Naive thymus-derived CD8-positive, alpha-beta T cell (primary cell): ENCODE measurements around the gene DOHH. TPM values are rescaled to one million over a fixed set of nuclear protein-coding genes. Genes with fewer than 3 reads are reported as not detected.

Source experiments
- ATAC-seq, 2 donors: fragments of 150-1000 bp; cut with Tn5 transposase in 1 of 2; sonication (Bioruptor Pico), chemical (Tn5 transposase) in 1 of 2; 1 replicate in 1 of 2; 2 replicates in 1 of 2; pipeline ENCODE4 v1.10.0; 2021; ENCODE audit warnings: mild to moderate bottlenecking in 2 of 2, moderate library complexity in 2 of 2
- POLR2A ChIA-PET: fragments of 350-600 bp; sonication (Branson Sonifier 250); formaldehyde crosslinking; loops from one replicate; lab custom pipeline; 2021; ENCODE audit warnings: antibody characterized with exemption; lab: Charles Lee
- DNase-seq, 10 donors: peaks; one replicate each; pipeline versions ENCODE4 v3.0.0 to v3.0.0-alpha.2; 2020 to 2022
- H3K27ac Mint-ChIP-seq, 10 donors: one replicate each; pipeline ENCODE4 v1.8.0; 2020 to 2022; ENCODE audit warnings: mild to moderate bottlenecking in 10 of 10, mixed read lengths in 10 of 10, moderate library complexity in 4 of 10, inconsistent platforms in 1 of 10
- H3K27me3 Mint-ChIP-seq, 5 donors: one replicate each; pipeline ENCODE4 v1.8.0; 2021 to 2022; ENCODE audit warnings: mixed read lengths in 5 of 5
- H3K36me3 Mint-ChIP-seq, 3 donors: one replicate each; pipeline ENCODE4 v1.8.0; 2020 to 2022; ENCODE audit warnings: mixed read lengths in 3 of 3, mild to moderate bottlenecking in 2 of 3, inconsistent platforms in 1 of 3
- H3K4me1 Mint-ChIP-seq, 4 donors: one replicate each; pipeline ENCODE4 v1.8.0; 2021 to 2022; ENCODE audit warnings: mixed read lengths in 4 of 4
- H3K4me3 Mint-ChIP-seq, 10 donors: one replicate each; pipeline ENCODE4 v1.8.0; 2020 to 2022; ENCODE audit warnings: mild to moderate bottlenecking in 10 of 10, mixed read lengths in 10 of 10, moderate library complexity in 6 of 10, inconsistent platforms in 1 of 10
- H3K9me3 Mint-ChIP-seq, 9 donors: one replicate each; pipeline ENCODE4 v1.8.0; 2020 to 2022; ENCODE audit warnings: mixed read lengths in 9 of 9, mild to moderate bottlenecking in 3 of 9, inconsistent platforms in 1 of 9, moderate library complexity in 1 of 9
- polyA plus RNA-seq, 3 donors: library from polyadenylated mRNA; unstranded; fragments of 300-500 nt; fragmentation: Illumina TruSeq; gene quantifications; one replicate each; pipeline ENCODE4 v1.2.3, GENCODE V29; 2021
- total RNA-seq, 8 experiments: library from RNA in 2 of 8; stranded (reverse) in 2 of 8; gene quantifications; one replicate each; pipeline ENCODE4 v1.2.3 and lab custom pipeline; 2021 to 2026

DOHH gene
- total and polyA plus RNA-seq, 5 experiments from 2014 or later: 6.5 to 15.5 (median 6.9) TPM

GRCh38 chr19:3468211-3468610 is 32.3 kb downstream of the DOHH start:
- Mint-ChIP-seq H3K9me3 (no peaks in the 10 kb centered on the region), H3K27ac (peak overlapping the region in 1 of 10 donors; percentile 27), H3K4me3 (no peak overlapping the region), H3K36me3 (peaks cover 0 to 7% (median 0%) of the 10 kb centered on the region in 3 donors), H3K27me3 (no peaks in the 10 kb centered on the region), H3K4me1 (peaks cover 0 to 2% (median 0%) of the 10 kb centered on the region in 4 donors)
- POLR2A ChIA-PET: no interaction called here
- ATAC-seq (no peak), DNase-seq (no peak)

- no peaks in the 10 kb centered on the region for H3K9me3 Mint-ChIP-seq
- peaks cover 0 to 9% (median 0%) of the 10 kb centered on the region in 3 donors for H3K36me3 Mint-ChIP-seq
- no peak overlapping the region for H3K27ac Mint-ChIP-seq
- peaks cover 0 to 4% (median 0%) of the 10 kb centered on the region in 4 donors for H3K4me1 Mint-ChIP-seq
- DNase-seq (no peak), ATAC-seq (no peak)
- POLR2A ChIA-PET: no interaction called here
- H3K27me3 Mint-ChIP-seq: no peaks in the 10 kb centered on the region
- H3K4me3 Mint-ChIP-seq: no peak overlapping the region
Observed at GRCh38 chr19:3467437-3468198, 32.9 kb downstream of the DOHH start.

DNA sequence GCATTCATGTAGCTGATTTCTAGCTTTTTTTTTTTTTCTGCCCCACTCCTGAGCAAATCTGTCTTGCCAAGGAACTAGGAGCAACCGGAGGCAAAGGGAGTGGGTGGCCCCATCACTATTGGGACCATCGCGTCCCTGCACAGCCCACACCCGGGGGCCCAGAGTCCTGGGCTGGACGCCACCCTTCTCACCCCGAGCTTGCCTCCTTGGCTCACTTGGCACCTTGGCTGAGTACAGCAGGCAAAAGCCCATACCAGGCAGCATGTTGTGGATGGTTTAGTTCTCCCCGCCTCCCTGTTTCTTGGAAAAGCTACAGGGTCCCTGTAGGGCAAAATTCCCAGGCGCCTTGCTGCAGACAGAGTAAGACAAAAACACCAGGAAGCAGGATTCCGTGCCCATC is 33.8 kb downstream of the DOHH start:
- H3K4me1 Mint-ChIP-seq: peaks cover 0 to 4% (median 0%) of the 10 kb centered on the region in 4 donors

GRCh38 chr19:3465552-3465951 is 34.9 kb downstream of the DOHH start:
- no peak for ATAC-seq

More for the DNA sequence above, 33.8 kb downstream of the DOHH start:
- peaks cover 0 to 12% (median 0%) of the 10 kb centered on the region in 3 donors for H3K36me3 Mint-ChIP-seq
- DNase-seq (no peak), ATAC-seq (no peak)
- no peak overlapping the region for H3K4me3 Mint-ChIP-seq
- H3K27ac Mint-ChIP-seq: no peak overlapping the region
- no peaks in the 10 kb centered on the region for H3K27me3 Mint-ChIP-seq
- POLR2A ChIA-PET: no interaction called here
- no peaks in the 10 kb centered on the region for H3K9me3 Mint-ChIP-seq

DNA sequence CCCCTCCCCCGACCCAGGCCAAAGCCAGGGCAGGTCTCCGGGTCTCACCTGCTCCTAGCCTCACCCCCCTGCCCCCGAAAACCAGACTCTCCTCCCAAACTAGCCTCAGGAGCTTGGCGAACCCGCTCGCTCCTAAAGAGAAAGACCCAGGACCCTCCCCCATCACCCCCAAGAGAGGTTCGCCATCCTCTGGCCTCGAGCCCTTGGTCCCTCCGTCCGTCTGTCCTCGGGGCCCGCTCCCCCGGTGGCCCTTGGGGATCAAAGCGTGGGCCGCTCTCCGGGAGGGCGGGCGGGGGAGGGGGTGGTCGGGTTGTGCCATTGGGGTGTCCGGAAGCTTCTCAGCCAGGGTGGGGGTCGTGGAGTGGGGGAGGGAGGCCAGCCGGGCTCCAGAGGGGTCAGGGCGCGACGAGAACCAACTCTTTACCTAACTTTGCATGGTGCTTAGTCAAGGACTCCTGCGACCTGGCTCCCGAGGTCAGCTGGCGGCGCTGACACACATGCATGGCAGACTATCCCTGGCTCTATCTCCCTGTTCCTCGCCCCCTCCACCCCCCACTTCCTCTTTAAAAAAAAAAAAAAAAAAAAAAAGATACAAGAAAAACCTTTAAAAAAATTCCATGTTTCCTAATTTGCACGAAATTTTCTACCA is 35.8 kb downstream of the DOHH start:
- no peaks in the 10 kb centered on the region for H3K9me3 Mint-ChIP-seq

More at GRCh38 chr19:3465552-3465951, 34.9 kb downstream of the DOHH start:
- no peak for DNase-seq
- H3K4me3 Mint-ChIP-seq: no peak overlapping the region
- peak overlapping the region in 1 of 10 donors; percentile 51 for H3K27ac Mint-ChIP-seq
- peaks cover 0 to 4% (median 0%) of the 10 kb centered on the region in 4 donors for H3K4me1 Mint-ChIP-seq
- no peaks in the 10 kb centered on the region for H3K27me3 Mint-ChIP-seq
- no peaks in the 10 kb centered on the region for H3K9me3 Mint-ChIP-seq
- H3K36me3 Mint-ChIP-seq: peaks cover 0 to 15% (median 0%) of the 10 kb centered on the region in 3 donors
- POLR2A ChIA-PET: interaction anchor here (1.4 kb wide), 1 partner anchor 14 kb away, joined by 4 read pairs; the partner anchor contains the start of gene SMIM24

GRCh38 chr19:3463714-3464586 is 36.5 kb downstream of the DOHH start:
- no peak for ATAC-seq
- H3K4me1 Mint-ChIP-seq: peaks cover 0 to 4% (median under 1%) of the 10 kb centered on the region in 4 donors
- no peaks in the 10 kb centered on the region for H3K27me3 Mint-ChIP-seq
- no peak for DNase-seq
- H3K36me3 Mint-ChIP-seq: peaks cover 0 to 18% (median 0%) of the 10 kb centered on the region in 3 donors
- no peak overlapping the region for H3K4me3 Mint-ChIP-seq
- H3K9me3 Mint-ChIP-seq: no peaks in the 10 kb centered on the region
- H3K27ac Mint-ChIP-seq: no peak overlapping the region
- POLR2A ChIA-PET: interaction anchor here (0.5 to 1.4 kb wide), 3 partner anchors 12 to 282 kb away, joined by 3 to 6 read pairs (median 4); partner anchors contain the start of gene SMIM24

More for the DNA sequence above, 35.8 kb downstream of the DOHH start:
- POLR2A ChIA-PET: interaction anchor here (0.5 to 1.4 kb wide), 2 partner anchors 13 to 15 kb away, joined by 3 to 4 read pairs; partner anchors contain the start of gene SMIM24
- peaks cover 0 to 18% (median 0%) of the 10 kb centered on the region in 3 donors for H3K36me3 Mint-ChIP-seq
- DNase-seq (no peak), ATAC-seq (no peak)
- H3K27ac Mint-ChIP-seq: no peak overlapping the region
- H3K4me1 Mint-ChIP-seq: peaks cover 0 to 4% (median 0%) of the 10 kb centered on the region in 4 donors
- no peaks in the 10 kb centered on the region for H3K27me3 Mint-ChIP-seq
- H3K4me3 Mint-ChIP-seq: no peak overlapping the region

DNA sequence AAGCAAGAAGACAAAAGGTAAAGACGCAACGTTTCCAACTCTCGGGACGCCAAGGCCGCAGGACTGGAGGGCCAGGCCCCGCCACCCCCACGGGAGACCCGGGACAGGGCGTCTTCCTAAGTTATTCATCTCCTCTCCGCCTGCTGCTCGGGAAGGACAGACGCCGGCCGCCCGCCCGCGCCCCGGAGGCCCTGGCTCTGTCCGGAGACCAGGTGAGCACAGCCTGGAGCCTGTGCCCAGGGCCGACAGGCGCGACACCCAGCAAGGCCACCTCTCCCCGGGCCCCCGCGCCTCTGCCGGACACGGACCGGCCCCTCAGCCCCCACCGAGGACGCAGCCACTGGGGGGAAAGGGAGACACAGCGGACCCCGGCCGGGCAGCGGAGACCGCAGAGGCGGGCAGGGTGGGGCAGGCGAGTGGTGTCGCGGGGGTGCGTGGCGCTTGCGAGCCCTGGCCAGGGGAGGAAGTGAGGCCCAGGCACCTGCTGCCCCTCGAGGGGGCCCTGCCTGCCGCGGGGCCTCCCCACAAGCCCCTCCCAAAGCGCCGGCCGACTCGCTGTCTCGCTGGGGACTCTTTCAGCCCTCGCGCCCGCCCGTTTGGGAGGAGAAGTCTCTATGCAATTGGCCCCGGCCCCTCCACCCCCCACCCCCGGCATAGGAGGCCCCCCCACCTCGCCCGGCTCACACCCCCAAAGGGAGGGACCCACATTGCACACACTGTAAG is 37.3 kb downstream of the DOHH start:
- H3K36me3 Mint-ChIP-seq: peaks cover 0 to 18% (median 0%) of the 10 kb centered on the region in 3 donors
- no peaks in the 10 kb centered on the region for H3K9me3 Mint-ChIP-seq
- no peak for DNase-seq
- H3K27ac Mint-ChIP-seq: no peak overlapping the region
- H3K27me3 Mint-ChIP-seq: no peaks in the 10 kb centered on the region
- ATAC-seq: no peak
- POLR2A ChIA-PET: interaction anchor here (0.6 kb wide), 1 partner anchor 281 kb away, joined by 6 read pairs; no protein-coding TSS in a partner anchor
- peaks cover 0 to 4% (median 2%) of the 10 kb centered on the region in 4 donors for H3K4me1 Mint-ChIP-seq
- no peak overlapping the region for H3K4me3 Mint-ChIP-seq

GRCh38 chr19:3459965-3460582 is 40.4 kb downstream of the DOHH start:
- no peak for ATAC-seq
- no peak overlapping the region for H3K4me3 Mint-ChIP-seq
- POLR2A ChIA-PET: interaction anchor here (0.6 kb wide), 1 partner anchor 79 kb away, joined by 5 read pairs; no protein-coding TSS in a partner anchor
- H3K27me3 Mint-ChIP-seq: no peaks in the 10 kb centered on the region
- H3K4me1 Mint-ChIP-seq: peaks cover 0 to 4% (median 2%) of the 10 kb centered on the region in 4 donors
- H3K27ac Mint-ChIP-seq: no peak overlapping the region
- peaks cover 0 to 13% (median 0%) of the 10 kb centered on the region in 3 donors for H3K36me3 Mint-ChIP-seq
- no peaks in the 10 kb centered on the region for H3K9me3 Mint-ChIP-seq
- DNase-seq: no peak

GRCh38 chr19:3459089-3459881 is 41.2 kb downstream of the DOHH start:
- H3K4me3 Mint-ChIP-seq: no peak overlapping the region
- no peaks in the 10 kb centered on the region for H3K9me3 Mint-ChIP-seq
- POLR2A ChIA-PET: interaction anchor here (0.6 kb wide), 1 partner anchor 78 kb away, joined by 5 read pairs; no protein-coding TSS in a partner anchor
- no peak for ATAC-seq
- H3K4me1 Mint-ChIP-seq: peaks cover 0 to 4% (median 2%) of the 10 kb centered on the region in 4 donors
- H3K27ac Mint-ChIP-seq: peak overlapping the region in 2 of 10 donors; percentile 29 to 43
- DNase-seq: no peak
- H3K27me3 Mint-ChIP-seq: no peaks in the 10 kb centered on the region
- peaks cover 0 to 13% (median 0%) of the 10 kb centered on the region in 3 donors for H3K36me3 Mint-ChIP-seq

GRCh38 chr19:3458229-3459088 is 42.0 kb downstream of the DOHH start:
- ATAC-seq (no peak), DNase-seq (no peak)
- no peaks in the 10 kb centered on the region for H3K27me3 Mint-ChIP-seq
- H3K36me3 Mint-ChIP-seq: peaks cover 0 to 17% (median 0%) of the 10 kb centered on the region in 3 donors
- peak overlapping the region in 2 of 10 donors; percentile 10 to 48 for H3K27ac Mint-ChIP-seq
- H3K4me1 Mint-ChIP-seq: peaks cover 0 to 4% (median 2%) of the 10 kb centered on the region in 4 donors
- no peaks in the 10 kb centered on the region for H3K9me3 Mint-ChIP-seq
- no peak overlapping the region for H3K4me3 Mint-ChIP-seq
- POLR2A ChIA-PET: no interaction called here
